A549 (cell line): ENCODE data around the gene TBX5. TPM values are rescaled to one million over a fixed set of nuclear protein-coding genes. Genes with fewer than 3 reads are reported as not detected.

Source experiments
- ATAC-seq, 2 experiments: fragments of 200-7000 bp in 1 of 2; fragments of >200 bp in 1 of 2; cut with Nextera tagmentation in 1 of 2; cut with Tn5 transposase in 1 of 2; 3 replicates each; pipeline versions ENCODE4 v1.8.0 to v1.9.1; 2018 to 2020; ENCODE audit warnings: mild to moderate bottlenecking in 1 of 2, moderate library complexity in 1 of 2
- CTCF ChIA-PET: fragments of 300-600 bp; sonication (Branson Sonifier 250); formaldehyde crosslinking; extraction: SDS; loops from one replicate; lab custom pipeline; 2021; ENCODE audit warnings: antibody characterized with exemption, inconsistent platforms; lab: Yijun Ruan, JAX
- POLR2A ChIA-PET: fragments of 350-600 bp; formaldehyde crosslinking; extraction: SDS; loops from one replicate; lab custom pipeline; 2021; ENCODE audit warnings: antibody characterized with exemption, inconsistent platforms; lab: Yijun Ruan, JAX
- DNase-seq, 2 experiments: peaks; one replicate each; pipeline versions ENCODE4 v3.0.0 to v3.0.0-alpha.2; 2011 to 2016; ENCODE audit warnings: low read depth in 1 of 2, low spot score in 1 of 2
- FAIRE-seq: peaks from 2 replicates; lab custom pipeline; 2011; peaks lifted over from hg19 to GRCh38; lab: Jason Lieb, UNC
- H3K27ac ChIP-seq, 2 experiments: fragments of >200 bp; sonication (Bioruptor Twin); formaldehyde crosslinking; 3 replicates each; pipeline ENCODE4 v1.5.1; 2016 to 2017
- H3K4me1 ChIP-seq: fragments of >200 bp; sonication (Bioruptor Twin); formaldehyde crosslinking; 3 replicates; pipeline ENCODE4 v1.6.1; 2016
- H3K4me2 ChIP-seq: fragments of >200 bp; sonication (Bioruptor Twin); formaldehyde crosslinking; 3 replicates; pipeline ENCODE4 v1.6.1; 2016
- H3K4me3 ChIP-seq: fragments of >200 bp; sonication (Bioruptor Twin); formaldehyde crosslinking; 3 replicates; pipeline ENCODE4 v1.5.1; 2016
- H3K9me3 ChIP-seq: fragments of >200 bp; sonication (Bioruptor Twin); formaldehyde crosslinking; 3 replicates; pipeline ENCODE4 v1.6.1; 2016
- CBX2 ChIP-seq: fragments of 200-600 bp; sonication (generic); IDR thresholded peaks from 2 replicates; pipeline ENCODE4 v1.6.1; 2016; ENCODE audit warnings: low read depth, mild to moderate bottlenecking, borderline replicate concordance
- CHD2 ChIP-seq: fragments of 150-350 bp; IDR thresholded peaks from 2 replicates; pipeline ENCODE4 v1.6.1; 2014; ENCODE audit warnings: low read length; ENCODE audit not compliant: partially characterized antibody
- CTCF ChIP-seq: fragments of >200 bp; sonication (Bioruptor Twin); formaldehyde crosslinking; IDR thresholded peaks from 3 replicates; pipeline ENCODE4 v1.5.1; 2016
- E2F6 ChIP-seq: IDR thresholded peaks from 2 replicates; pipeline ENCODE4 v1.6.1; 2012; ENCODE audit warnings: low read depth, borderline replicate concordance
- ESRRA ChIP-seq: fragments of 150-350 bp; IDR thresholded peaks from 2 replicates; pipeline ENCODE4 v1.6.1; 2014; ENCODE audit warnings: mild to moderate bottlenecking, low read length, borderline replicate concordance
- GATA3 ChIP-seq: IDR thresholded peaks from 2 replicates; pipeline ENCODE4 v1.6.1; 2012; ENCODE audit warnings: borderline replicate concordance
- HEYL ChIP-seq: fragments of 250-450 bp; sonication (Bioruptor Pico); IDR thresholded peaks from 2 replicates; pipeline ENCODE4 v1.8.0; 2021; ENCODE audit warnings: mild to moderate bottlenecking, moderate library complexity
- JUN ChIP-seq, 2 experiments: fragments of >200 bp; sonication (Bioruptor Twin); formaldehyde crosslinking; IDR thresholded peaks; 2 replicates in 1 of 2; 3 replicates in 1 of 2; pipeline ENCODE4 v1.6.1; 2016 to 2017
- MAFK ChIP-seq: fragments of 450-650 bp; IDR thresholded peaks from 2 replicates; pipeline ENCODE4 v1.6.1; 2014; ENCODE audit not compliant: partially characterized antibody
- MAX ChIP-seq: IDR thresholded peaks from 2 replicates; pipeline ENCODE4 v1.6.1; 2012
- MYC ChIP-seq: IDR thresholded peaks from 2 replicates; pipeline ENCODE4 v1.6.1; 2012; ENCODE audit warnings: mild to moderate bottlenecking, inconsistent platforms, low read length, improper control_type of control experiment, borderline replicate concordance
- NFE2L2 ChIP-seq: fragments of 150-350 bp; conservative IDR thresholded peaks from 2 replicates; pipeline ENCODE4 v1.6.1; 2014; ENCODE audit warnings: low read length
- PHF8 ChIP-seq: fragments of 200-600 bp; sonication (generic); IDR thresholded peaks from 2 replicates; pipeline ENCODE4 v1.6.1; 2016; ENCODE audit warnings: low read depth, mild to moderate bottlenecking, antibody characterized with exemption, moderate library complexity, borderline replicate concordance
- POLR2AphosphoS2 ChIP-seq: conservative IDR thresholded peaks from 2 replicates; pipeline ENCODE4 v1.6.1; 2012; ENCODE audit warnings: low read length, improper control_type of control experiment, inconsistent platforms
- RAD21 ChIP-seq, 2 experiments: fragments of >200 bp in 1 of 2; sonication (Bioruptor Twin) in 1 of 2; formaldehyde crosslinking in 1 of 2; IDR thresholded peaks in 1 of 2; conservative IDR thresholded peaks in 1 of 2; 2 replicates in 1 of 2; 3 replicates in 1 of 2; pipeline ENCODE4 v1.6.1; 2012 to 2018; ENCODE audit warnings: inconsistent platforms in 1 of 2
- RARB ChIP-seq: fragments of 250-450 bp; sonication (Bioruptor Pico); IDR thresholded peaks from 2 replicates; pipeline ENCODE4 v1.8.0; 2021; ENCODE audit warnings: mild to moderate bottlenecking, moderate library complexity
- RNF2 ChIP-seq: fragments of 200-600 bp; sonication (generic); IDR thresholded peaks from 2 replicates; pipeline ENCODE4 v1.6.1; 2016; ENCODE audit warnings: low read depth, mild to moderate bottlenecking, antibody characterized with exemption, moderate library complexity, borderline replicate concordance
- TFCP2L1 ChIP-seq: fragments of 250-450 bp; sonication (Bioruptor Pico); IDR thresholded peaks from 2 replicates; pipeline ENCODE4 v1.5.0; 2021; ENCODE audit warnings: mild to moderate bottlenecking
- ZFP36 ChIP-seq: fragments of 450-650 bp; IDR thresholded peaks from 2 replicates; pipeline ENCODE4 v1.6.1; 2014; ENCODE audit warnings: borderline replicate concordance; ENCODE audit not compliant: partially characterized antibody
- ZSCAN20 ChIP-seq: fragments of 250-450 bp; sonication (Bioruptor Pico); IDR thresholded peaks from 2 replicates; pipeline ENCODE4 v1.8.0; 2022; ENCODE audit warnings: mild to moderate bottlenecking, moderate library complexity
- WGBS: methylation state at CpG from one replicate; pipeline ENCODE4 v1.1.6; 2017; ENCODE audit errors: missing lambda C conversion rate; 5-methylcytosine and 5-hydroxymethylcytosine counted together
- polyA plus RNA-seq, 4 experiments: library from polyadenylated mRNA; depleted of rRNA in 3 of 4; stranded (reverse); fragments of >200 nt; fragmentation: RNase III in 1 of 4; extraction: RNeasy Plus Mini Kit Qiagen cat#74134 plus additional on column Dnase treatment in 1 of 4; gene quantifications; 2 replicates in 3 of 4; 3 replicates in 1 of 4; pipeline ENCODE4 v1.2.3, GENCODE V29; 2011 to 2017

TBX5 gene
- polyA plus RNA-seq, 2 of the 4 experiments (the other 2 are of a cell fraction): not detected

- whole genome bisulfite sequencing: 35% methylated on average over 26 of the region's 30 CpGs
- Histone ChIP-seq H3K4me2 (no peak overlapping the region), H3K27ac (no peak overlapping the region), H3K9me3 (no peaks in the 10 kb centered on the region), H3K4me3 (no peak overlapping the region), H3K4me1 (no peaks in the 10 kb centered on the region)
- ATAC-seq (peak in 1 of 2 experiments; percentile 30; a peak in 2 of 6 replicates), FAIRE-seq (no peak), DNase-seq (peak in 1 of 2 experiments; percentile 22)
- POLR2A ChIA-PET: no interaction called here
- CTCF ChIA-PET: no interaction called here
- TF ChIP-seq RNF2 (no peak), RAD21 (conservative IDR thresholded peaks at IDR 0.05 in 1 of 2, IDR thresholded peaks at IDR 0.05 in 1 of 2) (no peak), HEYL (CRISPR knock-in tag) (no peak), RARB (CRISPR knock-in tag) (no peak), MAX (no peak), JUN (IDR thresholded peaks at IDR 0.05) (no peak), E2F6 (no peak), MYC (no peak)
Observed at GRCh38 chr12:114399664-114400211, 6.2 kb downstream of the TBX5 start.

GRCh38 chr12:114397978-114398881 lies 7.7 kb downstream of the TBX5 start:
- no peak for ATAC-seq
- 27% methylated on average over 23 of the region's 23 CpGs for WGBS
- Histone ChIP-seq H3K9me3 (no peaks in the 10 kb centered on the region), H3K4me2 (no peak overlapping the region), H3K4me1 (no peaks in the 10 kb centered on the region), H3K27ac (no peak overlapping the region), H3K4me3 (no peak overlapping the region)
- no peak for FAIRE-seq
- ChIA-PET POLR2A (no interaction called here), CTCF (no interaction called here)
- TF ChIP-seq PHF8: no peak
- no peak for TF ChIP-seq ZSCAN20
- TF ChIP-seq HEYL (CRISPR knock-in tag): no peak
- TF ChIP-seq TFCP2L1 (CRISPR knock-in tag): no peak
- TF ChIP-seq MAFK: no peak
- no peak for TF ChIP-seq POLR2AphosphoS2
- no peak for DNase-seq

- Histone ChIP-seq H3K9me3 (no peaks in the 10 kb centered on the region), H3K4me3 (no peak overlapping the region), H3K4me2 (no peak overlapping the region), H3K4me1 (no peaks in the 10 kb centered on the region), H3K27ac (no peak overlapping the region)
- CTCF ChIA-PET: no interaction called here
- no peak for TF ChIP-seq MYC
- TF ChIP-seq CBX2: no peak
- TF ChIP-seq GATA3: no peak
- no peak for TF ChIP-seq ZFP36
- no peak for TF ChIP-seq CHD2
- TF ChIP-seq NFE2L2: no peak
- TF ChIP-seq RAD21 (conservative IDR thresholded peaks at IDR 0.05 in 1 of 2, IDR thresholded peaks at IDR 0.05 in 1 of 2): no peak
- TF ChIP-seq MAFK: no peak
- no peak for TF ChIP-seq ESRRA
- no peak for TF ChIP-seq CTCF
- DNase-seq (no peak), FAIRE-seq (no peak), ATAC-seq (no peak)
- POLR2A ChIA-PET: no interaction called here
- WGBS: 4% methylated on average over 17 of the region's 19 CpGs
Observed at GRCh38 chr12:114396869-114397719, 8.8 kb downstream of the TBX5 start.
